Left renal cortex interstitium (tissue), 4 donors: ENCODE measurements around the gene PLCH1. TPM values are rescaled to one million over a fixed set of nuclear protein-coding genes. Genes with fewer than 3 reads are reported as not detected.

ENCODE experiments used
- DNase-seq, 4 donors: peaks; one replicate each; pipeline ENCODE4 v3.0.0-alpha.2; 2013; ENCODE audit warnings: low read depth in 4 of 4, low spot score in 2 of 4, missing footprints in 1 of 4
- polyA plus RNA-seq, 4 donors: library from polyadenylated mRNA; unstranded; fragments of 120-200 nt; gene quantifications; one replicate each; pipeline ENCODE4 v1.2.1, GENCODE V29; 2013; ENCODE audit not compliant: insufficient read length in 4 of 4

Gene PLCH1
- polyA plus RNA-seq, 4 donors: 8.1 to 11.9 (median 9.8) TPM

DNA sequence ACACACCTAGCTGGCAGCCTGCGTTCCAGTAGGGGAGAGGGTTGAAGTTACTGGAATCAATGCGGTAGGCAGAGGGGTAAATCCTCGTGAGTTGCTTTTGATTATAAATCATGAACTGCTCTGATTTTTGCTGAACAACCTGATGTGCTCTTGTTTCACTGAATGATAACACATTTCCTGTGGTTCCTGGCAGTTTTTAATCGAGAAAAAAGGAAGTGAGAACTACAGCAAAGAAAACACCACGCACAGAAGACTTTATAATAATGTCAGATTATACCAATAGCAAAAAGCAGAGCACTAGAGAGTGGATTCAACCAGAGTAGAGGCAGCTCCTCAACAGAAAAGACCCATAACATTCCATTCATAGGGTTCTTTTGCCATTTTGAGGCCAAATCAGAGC lies 250.5 kb downstream of the PLCH1 start:
- DNase-seq: no peak

- no peak for DNase-seq
Measured at GRCh38 chr3:155492841-155493240, 252.0 kb downstream of the PLCH1 start.

- no peak for DNase-seq
Measured at GRCh38 chr3:155491696-155492095, 253.2 kb downstream of the PLCH1 start.

GRCh38 chr3:155488671-155489070 lies 256.2 kb downstream of the PLCH1 start:
- DNase-seq: no peak

- DNase-seq: no peak
Measured at GRCh38 chr3:155485897-155486296, 259.0 kb downstream of the PLCH1 start.

DNA sequence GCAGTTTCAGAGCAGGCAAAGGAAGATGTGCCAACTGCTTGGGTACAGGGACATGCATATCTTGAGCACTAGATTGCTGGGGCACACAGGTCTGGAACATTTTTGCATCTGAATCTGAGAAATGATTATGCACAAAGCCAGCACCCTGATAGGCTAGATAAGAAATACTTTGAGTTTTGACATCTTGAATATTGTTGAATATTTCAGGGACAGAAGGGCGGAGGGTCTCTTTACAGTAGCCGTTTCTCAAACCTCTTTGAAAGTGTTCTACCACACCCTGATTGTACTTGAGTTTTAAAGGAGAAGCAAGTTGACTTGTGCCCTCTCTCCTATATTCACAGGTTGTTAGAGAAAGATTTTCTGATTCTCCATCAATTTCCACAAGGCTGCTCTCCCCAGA lies 263.3 kb downstream of the PLCH1 start:
- no peak for DNase-seq

DNA sequence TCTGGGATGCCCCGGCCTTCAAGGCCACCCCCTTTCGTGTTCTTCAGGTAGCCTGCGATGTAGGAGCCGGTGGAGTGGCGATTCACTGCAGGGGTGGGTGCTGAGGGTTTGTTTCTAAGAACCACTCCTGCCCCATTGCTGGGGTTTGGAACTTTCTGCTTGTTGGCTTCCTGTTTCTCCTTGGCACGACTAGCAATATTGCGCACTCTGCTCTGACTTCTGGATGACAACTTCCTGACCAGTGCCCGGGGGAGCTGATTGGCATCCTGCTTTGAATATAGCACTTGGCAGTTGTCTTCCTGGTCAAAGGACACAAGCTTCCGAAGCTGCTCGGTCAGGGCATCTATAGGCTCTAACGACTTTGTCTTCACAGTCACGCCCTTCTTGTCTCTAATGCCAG lies 263.8 kb downstream of the PLCH1 start:
- no peak for DNase-seq

- no peak for DNase-seq
Measured at GRCh38 chr3:155465664-155466063, 279.2 kb downstream of the PLCH1 start.

DNA sequence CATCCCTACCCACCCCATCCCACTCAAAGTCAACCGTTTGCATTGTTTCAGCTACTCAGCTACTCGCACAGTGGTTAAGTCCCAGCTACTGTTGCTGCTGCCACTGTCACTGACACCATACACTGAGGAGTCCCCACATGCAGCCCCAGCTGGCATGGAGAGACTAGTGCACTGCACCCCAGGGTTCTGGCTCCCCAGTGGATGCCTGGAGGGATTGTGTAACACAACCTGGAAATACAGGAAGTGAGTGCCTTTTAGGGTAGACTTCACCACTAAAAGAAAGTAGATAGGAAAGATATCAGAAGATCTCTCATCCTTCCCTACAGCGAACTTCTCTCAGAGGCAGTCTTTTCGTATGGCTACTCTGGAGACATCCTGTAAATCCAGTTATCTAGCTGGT lies 282.2 kb downstream of the PLCH1 start:
- DNase-seq: no peak

- no peak for DNase-seq
Measured at GRCh38 chr3:155457591-155457990, 287.3 kb downstream of the PLCH1 start.

DNA sequence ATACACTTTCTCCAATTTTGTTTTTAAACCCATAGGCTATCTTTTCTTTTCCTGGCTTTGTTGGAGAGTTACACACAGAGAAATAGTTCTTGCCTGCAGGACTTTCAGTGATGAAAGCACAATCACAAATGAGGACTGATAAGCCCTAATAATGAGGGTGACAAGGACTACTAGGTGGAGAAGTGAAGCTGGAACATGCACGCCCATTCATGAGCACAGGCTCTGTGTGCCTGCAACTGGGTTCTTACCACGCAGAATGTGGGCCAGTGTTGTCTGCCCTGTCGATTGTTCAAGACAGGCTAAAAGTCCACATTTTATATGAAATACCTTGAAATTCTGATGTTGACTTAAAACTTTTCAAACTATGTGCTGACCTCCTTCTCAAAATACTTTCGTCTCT lies 289.1 kb downstream of the PLCH1 start:
- no peak for DNase-seq

GRCh38 chr3:155453512-155453911 lies 291.4 kb downstream of the PLCH1 start:
- no peak for DNase-seq

DNA sequence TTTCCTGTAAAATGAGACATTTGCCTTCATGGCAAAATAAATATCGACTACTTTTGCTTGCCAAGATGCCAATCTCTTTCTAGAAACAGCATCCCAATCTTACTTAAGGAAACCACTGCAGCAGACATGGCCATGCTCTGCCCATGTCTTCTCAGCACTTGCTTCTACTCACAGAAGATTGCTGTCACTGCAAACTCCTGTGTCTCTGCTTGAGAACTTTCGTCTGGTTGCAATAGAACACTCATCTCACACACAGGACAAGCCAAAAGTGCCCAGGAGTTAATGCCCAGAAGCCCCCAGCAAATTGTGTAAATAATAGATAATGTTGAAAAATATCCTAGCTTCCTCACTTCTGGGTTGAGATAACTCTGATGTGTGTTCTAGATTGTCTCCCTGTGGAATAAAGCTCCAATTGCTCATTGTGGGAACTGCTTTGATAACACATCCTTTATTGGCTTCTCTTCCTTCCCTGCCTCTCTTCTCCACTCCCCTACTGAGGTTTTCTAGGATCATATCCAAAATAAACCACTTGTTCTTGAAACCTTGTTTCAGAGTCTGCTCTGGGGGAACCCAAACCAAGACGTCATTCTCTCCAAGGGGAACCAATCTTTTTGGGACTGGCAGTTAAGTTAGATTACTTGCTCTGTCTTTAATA lies 295.1 kb downstream of the PLCH1 start:
- no peak for DNase-seq

DNA sequence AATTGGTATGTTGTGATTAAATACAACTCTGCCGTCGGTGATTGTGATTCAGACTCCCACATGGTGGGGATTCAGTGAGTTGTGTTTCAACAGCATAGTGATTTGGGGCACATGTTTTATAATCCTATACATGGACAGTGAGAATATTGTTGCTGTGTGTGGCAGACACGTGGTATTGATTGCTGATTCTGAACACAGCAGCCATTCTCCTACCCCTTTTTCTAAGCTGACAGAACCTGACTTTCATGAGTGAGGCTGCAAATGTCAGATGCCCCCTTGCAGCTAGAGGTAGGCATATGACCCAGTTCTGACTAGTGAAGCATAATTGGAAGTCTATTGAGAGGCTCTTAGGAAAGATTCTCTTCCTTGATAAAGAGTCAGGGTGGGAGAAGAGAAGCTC lies 296.3 kb downstream of the PLCH1 start:
- DNase-seq: no peak

DNA sequence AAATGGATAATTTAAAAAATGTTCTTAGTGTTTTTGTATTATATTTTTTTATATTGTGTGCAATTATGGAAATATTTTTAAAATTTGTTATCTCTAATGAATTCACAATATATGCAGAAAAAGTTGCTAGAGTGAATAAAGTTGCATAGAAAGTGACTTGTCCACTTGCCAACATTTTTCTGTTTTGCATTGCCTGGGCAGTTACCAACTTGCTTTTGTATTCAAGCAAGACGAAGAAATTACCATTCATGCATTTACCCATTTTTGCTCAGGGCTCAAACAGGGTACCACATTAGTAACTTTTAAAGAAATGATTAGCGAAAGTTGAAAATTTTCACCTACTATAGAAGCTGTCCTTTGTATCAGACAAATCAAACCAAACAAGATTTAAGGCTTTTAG lies 298.5 kb downstream of the PLCH1 start:
- DNase-seq: no peak

DNA sequence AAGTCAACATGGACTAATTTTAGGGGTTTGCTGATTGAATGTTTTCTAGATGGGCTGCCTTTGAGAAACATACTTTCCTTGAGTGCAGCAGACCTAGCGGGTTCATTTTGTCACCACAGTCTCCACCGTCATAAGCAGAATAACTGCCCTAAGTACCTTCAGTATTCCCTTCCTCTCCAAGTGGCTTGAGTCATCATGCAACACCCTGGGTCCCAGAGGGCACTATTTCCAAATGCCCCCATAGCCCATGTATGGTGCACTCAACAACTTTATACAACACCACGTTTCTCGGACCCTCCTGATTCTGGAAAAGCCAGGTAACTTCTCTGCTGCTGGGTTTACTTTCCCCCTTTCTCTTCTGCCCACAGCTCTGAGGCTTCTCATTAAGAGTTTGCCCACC lies 300.1 kb downstream of the PLCH1 start:
- no peak for DNase-seq

GRCh38 chr3:155443815-155444214 lies 301.1 kb downstream of the PLCH1 start:
- no peak for DNase-seq

DNA sequence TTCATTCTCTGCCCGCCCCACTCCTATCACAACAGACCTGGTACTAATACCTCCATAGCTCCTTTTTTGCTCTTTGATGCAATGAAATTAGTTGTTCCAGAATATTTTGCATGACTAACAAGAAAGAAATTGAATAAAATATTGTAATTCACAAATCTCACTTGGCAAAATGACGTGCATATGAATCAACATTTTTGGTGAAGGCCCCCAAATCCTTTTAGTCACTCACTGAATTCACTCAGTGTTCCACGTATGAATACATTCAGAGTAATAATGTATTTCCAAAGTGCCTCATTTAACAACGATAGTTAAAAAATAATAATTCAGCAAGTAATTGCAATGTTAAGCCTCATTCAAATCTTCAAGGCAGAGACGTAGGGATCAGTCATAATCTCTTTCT lies 302.8 kb downstream of the PLCH1 start:
- DNase-seq: no peak

DNA sequence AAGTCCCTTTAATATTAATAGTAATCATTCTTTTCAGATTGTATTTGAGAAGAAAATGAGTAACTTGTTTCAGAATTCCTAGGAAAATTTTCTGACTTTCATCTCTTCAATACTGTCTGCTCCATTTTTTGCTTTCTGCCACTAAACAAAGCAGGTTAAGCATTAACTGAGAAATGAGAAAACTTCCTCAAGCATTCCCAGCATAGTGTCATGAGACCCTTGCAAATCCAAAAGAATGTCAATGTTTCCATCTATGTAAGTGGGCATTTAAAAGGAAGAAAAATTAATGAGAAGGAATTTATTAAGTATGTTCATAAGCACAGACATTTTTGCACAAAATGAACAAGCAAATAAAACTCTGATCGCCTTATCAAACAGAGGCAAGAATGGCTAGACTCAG lies 303.4 kb downstream of the PLCH1 start:
- no peak for DNase-seq

GRCh38 chr3:155441026-155441425 lies 303.8 kb downstream of the PLCH1 start:
- DNase-seq: no peak

DNA sequence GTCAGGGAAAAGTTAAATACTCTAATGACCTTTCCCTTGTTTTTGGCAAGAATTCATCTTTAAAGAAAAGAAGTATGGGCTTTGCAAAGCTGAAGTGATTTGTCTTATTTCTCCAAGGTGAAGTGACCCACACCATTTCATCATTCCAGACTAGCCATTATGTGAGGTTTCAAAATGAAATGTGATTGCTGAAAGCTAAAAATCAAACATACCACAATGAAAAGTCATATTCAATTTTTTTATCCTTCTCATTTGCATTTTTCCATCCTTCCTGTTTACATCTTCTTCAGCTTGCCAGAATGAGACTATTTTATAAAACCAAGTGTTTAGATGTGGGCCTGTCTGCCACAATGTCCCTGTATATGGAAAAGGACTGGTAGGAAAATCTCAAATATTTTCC lies 309.1 kb downstream of the PLCH1 start:
- no peak for DNase-seq

DNA sequence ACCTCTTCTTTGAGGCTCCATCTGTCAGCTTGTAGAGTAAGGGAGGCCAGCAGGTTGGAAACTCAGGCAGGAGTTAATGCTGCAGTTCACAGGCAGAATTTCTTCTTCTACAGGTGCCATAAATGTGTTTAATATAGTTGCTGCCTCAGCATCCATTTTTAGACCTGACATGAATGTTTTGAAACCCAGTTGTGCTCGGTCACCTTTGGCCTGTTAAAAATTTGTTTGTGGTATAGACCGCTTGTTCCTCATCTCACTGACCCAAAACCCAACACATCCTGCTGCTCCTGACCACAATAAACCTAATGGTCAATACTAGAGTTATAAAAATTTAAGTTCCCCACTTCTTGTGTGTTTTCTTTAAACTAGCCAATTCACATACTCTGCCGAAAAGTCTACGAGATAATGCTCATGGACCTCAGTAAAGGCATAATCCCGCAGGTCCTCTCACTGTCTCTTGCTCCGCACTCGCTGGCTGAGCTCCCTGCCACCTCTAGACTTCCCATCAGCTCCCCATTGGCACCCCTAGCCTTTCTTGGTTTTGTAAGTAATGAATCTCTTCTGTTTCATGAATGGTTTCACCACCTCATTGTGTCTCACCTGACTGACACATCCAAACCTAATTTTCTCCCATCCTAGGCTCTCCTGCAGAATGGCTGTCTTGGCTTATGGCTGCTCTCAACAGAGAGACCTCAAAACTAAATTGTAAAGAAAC lies 312.9 kb downstream of the PLCH1 start:
- DNase-seq: no peak

GRCh38 chr3:155428563-155428962 lies 316.3 kb downstream of the PLCH1 start:
- DNase-seq: no peak
